SU-DHL-6 (cell line): Measurements from ENCODE around the gene PRSS50.

ENCODE experiments used
- CTCF ChIP-seq: fragments of 200-600 bp; sonication (generic); IDR thresholded peaks from one replicate; pipeline ENCODE4 v1.5.1; 2017; ENCODE audit warnings: antibody characterized with exemption, mild to moderate bottlenecking, low read length, moderate library complexity; ENCODE audit not compliant: insufficient read depth, poor library complexity, severe bottlenecking
- EZH2phosphoT487 ChIP-seq: fragments of 200-600 bp; sonication (generic), shearing (Covaris generic); conservative IDR thresholded peaks from 2 replicates; pipeline ENCODE4 v1.6.1; 2018; ENCODE audit warnings: mild to moderate bottlenecking, antibody characterized with exemption, low read length, moderate library complexity, mixed read lengths

- TF ChIP-seq CTCF (no peak), EZH2phosphoT487 (no peak)
Measured at GRCh38 chr3:46707601-46708011, 10.1 kb downstream of the PRSS50 start.
